PC-9 (cell line): ENCODE data around the gene AMER3.

Experiments used
- EZH2 ChIP-seq: fragments of 200-600 bp; sonication (generic); IDR thresholded peaks from 2 replicates; pipeline ENCODE4 v1.8.0; 2017; ENCODE audit warnings: antibody characterized with exemption, low read depth
- TF ChIP-seq, protein P1 (sequence below): fragments of 200-600 bp; sonication (generic); conservative IDR thresholded peaks from 2 replicates; pipeline ENCODE4 v1.6.1; 2017; ENCODE audit warnings: mixed run types, antibody characterized with exemption, mild to moderate bottlenecking, moderate library complexity

DNA sequence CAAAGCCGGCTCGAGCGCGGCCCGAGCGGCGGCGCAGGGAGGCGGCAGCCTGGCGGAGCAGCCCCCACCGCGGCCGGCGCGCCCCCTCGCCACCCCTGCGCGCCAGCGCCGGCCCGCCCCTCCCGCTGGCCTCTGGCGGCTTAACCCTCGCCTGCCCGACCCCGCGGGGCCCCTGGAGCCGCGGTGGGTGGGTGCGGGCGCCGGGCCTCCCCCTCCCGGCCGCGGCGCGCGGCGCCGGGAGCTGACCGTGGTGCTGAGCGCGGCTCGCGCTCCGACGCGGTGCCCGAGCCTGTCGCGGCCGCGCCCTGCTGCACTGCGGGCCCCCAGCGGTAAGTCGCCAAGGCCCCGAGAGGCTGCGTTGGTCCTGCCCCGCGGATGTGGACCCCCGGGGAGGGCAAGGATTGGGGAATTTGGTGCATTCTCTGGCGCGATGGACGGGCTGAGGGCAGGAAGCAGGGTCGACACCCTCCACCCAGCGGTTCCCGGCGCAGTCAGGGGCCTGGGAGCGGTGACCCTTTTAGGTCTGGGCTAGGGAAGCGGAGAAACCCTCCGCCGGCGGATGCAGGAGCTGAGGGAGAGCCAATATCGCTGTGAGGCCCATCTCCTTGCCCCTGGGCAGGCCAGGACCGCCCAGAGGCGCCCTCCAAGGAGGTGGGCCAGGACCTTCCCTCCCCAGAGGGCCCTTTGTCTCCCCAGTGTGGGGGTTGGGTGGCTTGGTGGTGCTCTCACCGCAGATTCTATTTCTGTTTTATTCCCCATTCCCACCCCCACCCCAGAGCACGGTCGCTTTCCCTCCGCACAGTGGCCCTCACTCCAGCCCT, 923 bp downstream of the AMER3 start:
- TF ChIP-seq EZH2: no peak
- TF ChIP-seq, protein P1, sequence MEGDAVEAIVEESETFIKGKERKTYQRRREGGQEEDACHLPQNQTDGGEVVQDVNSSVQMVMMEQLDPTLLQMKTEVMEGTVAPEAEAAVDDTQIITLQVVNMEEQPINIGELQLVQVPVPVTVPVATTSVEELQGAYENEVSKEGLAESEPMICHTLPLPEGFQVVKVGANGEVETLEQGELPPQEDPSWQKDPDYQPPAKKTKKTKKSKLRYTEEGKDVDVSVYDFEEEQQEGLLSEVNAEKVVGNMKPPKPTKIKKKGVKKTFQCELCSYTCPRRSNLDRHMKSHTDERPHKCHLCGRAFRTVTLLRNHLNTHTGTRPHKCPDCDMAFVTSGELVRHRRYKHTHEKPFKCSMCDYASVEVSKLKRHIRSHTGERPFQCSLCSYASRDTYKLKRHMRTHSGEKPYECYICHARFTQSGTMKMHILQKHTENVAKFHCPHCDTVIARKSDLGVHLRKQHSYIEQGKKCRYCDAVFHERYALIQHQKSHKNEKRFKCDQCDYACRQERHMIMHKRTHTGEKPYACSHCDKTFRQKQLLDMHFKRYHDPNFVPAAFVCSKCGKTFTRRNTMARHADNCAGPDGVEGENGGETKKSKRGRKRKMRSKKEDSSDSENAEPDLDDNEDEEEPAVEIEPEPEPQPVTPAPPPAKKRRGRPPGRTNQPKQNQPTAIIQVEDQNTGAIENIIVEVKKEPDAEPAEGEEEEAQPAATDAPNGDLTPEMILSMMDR: no peak
